Fibroblast of skin of scalp (primary cell): ENCODE results near the gene XPNPEP1.
A peak's percentile ranks its signal among the peaks of the same experiment; 100 is the strongest.

Experiments
- DNase-seq: peaks from one replicate; pipeline ENCODE4 v3.0.0-alpha.2; 2013

XPNPEP1 gene

GRCh38 chr10:109862738-109863137 is 60.6 kb downstream of the XPNPEP1 start:
- no peak for DNase-seq

DNA sequence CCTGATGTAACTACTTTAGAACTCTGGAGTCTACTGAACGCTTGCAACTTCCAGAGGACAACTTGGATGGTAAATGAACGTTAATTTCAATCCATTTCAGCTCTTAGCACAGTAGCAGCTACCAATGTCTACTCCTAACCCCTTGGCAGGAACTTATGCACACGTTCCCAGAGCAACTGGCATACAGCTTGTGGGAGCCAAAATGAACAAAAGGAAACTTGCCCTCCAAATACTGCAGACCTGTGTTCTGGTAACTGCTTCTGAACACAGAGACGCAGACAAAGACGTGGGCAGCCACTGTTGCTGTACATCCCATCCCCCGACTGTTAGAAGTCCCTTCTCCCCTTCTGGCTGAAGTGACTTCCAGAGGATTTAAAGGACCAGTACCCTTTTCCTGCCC is 61.3 kb downstream of the XPNPEP1 start:
- DNase-seq = no peak

GRCh38 chr10:109861081-109861480 is 62.2 kb downstream of the XPNPEP1 start:
- DNase-seq = no peak

DNA sequence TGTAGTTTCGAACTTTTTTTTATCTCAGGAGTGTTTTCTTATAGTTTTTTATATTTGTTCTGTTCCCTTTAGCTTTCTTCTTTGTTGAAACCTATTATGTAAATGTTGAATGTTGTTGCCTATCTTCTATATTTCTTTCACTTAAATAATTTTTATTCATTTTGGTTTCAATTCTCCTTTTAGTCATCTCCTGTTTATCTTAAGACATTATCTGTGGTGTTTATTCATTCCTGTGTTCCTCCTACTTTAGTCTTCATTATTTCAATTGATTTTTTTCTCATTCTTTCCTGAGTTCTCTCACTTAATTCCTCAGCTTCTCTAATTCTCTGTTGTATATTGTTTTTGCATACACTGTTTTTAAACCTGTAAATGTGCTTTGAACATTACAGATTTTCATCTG is 64.1 kb downstream of the XPNPEP1 start:
- DNase-seq = no peak

DNA sequence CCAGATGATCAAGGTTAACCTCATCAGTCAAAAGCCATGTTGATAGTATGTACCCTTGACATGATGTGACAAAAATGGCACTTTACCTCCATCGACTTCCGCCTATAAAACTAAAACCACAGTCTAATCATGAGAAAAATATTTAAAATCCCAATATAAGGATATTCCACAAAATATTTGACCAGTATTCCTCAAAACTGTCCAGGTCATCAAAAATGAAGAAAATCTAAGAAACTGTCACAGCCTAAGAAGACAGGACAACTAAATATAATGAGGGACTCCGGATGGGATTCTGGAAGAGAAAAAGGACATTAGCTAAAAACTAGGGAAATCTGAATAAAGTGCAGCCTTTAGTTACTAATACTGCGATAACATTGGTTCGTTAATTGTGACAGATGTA is 67.6 kb downstream of the XPNPEP1 start:
- DNase-seq = no peak

DNA sequence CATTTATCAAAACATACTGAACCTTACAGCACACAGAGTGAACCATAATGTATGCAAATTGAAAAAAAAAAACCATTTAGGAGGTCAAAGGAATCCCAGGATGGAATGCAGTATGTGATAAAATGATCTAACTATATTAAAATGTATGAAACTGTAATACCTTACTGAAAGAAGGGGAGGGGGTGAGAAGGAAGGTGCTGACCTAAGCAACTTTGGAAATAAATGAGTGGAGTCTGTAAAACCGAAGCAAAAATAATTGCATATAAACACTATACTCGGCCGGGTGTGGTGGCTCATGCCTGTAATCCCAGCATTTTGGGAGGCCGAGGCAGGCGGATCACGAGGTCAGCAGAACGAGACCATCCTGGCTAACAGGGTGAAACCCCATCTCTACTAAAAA is 69.4 kb downstream of the XPNPEP1 start:
- DNase-seq = no peak

DNA sequence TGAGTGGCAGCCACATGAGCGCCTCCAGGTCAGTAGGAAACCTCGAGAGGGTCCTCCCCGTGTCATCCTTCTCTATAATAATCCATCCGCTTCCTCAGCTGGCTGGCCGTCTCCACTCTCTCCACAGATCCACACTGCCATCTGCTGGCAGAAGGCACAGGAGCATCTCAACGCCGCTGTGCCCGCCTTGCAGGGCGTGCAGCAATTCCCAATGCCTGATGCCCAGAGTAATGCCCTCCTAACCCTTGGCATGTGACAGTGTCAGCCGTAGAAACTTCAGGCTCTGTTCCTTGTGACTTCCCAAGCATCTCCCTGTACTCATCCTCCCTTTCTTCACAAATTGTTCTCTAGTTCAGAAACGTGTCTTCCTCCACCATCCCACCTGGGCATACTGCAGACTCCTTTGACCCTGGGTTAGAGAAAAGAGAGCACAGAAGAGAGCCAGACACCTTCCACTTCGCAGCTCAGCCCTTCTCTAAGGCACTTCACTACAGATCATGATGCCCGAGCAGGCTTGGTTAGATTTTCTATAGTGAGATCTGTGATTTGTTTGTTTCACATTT is 70.8 kb downstream of the XPNPEP1 start:
- DNase-seq = peak; percentile 68

DNA sequence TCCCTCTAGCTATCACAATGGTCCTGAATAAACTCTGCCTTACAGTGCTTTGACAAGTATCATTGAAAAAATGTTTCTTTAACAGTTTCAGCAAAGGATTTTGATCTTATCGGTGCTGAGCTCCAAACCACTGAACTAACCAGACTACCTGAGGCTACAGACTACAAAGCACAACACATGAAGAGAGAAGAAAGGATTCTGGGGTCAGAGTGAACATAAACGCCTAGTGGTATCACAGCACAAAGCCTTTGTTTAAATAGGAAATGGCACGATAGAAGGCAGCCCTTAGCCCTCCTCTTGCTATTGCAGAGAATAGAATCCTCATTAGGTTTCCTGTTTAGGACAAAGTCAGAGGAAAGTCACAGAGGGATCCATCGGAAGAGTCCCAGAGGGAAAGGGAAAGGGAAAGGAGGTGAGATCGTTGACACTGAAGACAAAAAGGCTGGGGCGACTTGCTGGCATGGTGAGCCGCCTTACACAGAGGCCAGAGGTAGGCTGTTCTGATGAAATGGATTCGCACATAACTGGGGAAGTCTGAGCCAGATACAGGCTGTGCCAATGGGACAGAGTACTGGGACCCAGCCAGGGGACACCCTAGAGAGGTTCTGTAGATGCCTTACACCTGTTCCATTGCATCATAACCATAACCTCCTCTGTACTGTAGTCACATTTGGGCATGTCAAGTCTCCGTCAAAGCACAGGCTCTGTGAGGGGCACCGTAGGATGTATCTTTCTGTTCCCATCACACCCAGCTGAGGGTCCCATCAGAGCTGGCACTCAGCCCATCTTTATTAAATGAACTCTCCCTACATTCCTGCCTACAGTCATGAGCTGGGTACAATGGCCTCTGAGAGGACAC is 71.5 kb downstream of the XPNPEP1 start:
- no peak for DNase-seq

GRCh38 chr10:109846832-109847231 is 76.5 kb downstream of the XPNPEP1 start:
- DNase-seq = no peak

DNA sequence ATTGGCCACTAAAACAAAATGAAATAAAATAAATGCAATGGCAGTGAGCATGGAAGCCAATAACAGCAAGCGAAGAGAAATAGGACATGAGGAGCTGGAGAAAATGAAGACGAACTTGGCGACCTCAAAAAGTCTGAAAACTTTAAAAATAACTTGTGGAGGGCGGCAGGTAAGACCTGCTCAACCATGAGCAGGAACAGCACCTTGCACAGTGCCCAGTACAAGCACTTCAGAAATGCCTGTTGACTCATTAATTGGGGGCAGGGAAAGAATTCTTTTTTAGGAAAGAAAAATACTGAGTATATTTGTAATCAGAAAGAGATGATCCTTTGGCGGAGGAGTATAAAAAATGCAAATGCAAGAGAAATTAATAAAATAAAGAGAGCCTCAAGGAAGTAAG is 78.0 kb downstream of the XPNPEP1 start:
- no peak for DNase-seq

GRCh38 chr10:109838592-109839244 is 84.6 kb downstream of the XPNPEP1 start:
- DNase-seq = no peak

- DNase-seq = no peak
Observed at GRCh38 chr10:109837384-109837783, 85.9 kb downstream of the XPNPEP1 start.

DNA sequence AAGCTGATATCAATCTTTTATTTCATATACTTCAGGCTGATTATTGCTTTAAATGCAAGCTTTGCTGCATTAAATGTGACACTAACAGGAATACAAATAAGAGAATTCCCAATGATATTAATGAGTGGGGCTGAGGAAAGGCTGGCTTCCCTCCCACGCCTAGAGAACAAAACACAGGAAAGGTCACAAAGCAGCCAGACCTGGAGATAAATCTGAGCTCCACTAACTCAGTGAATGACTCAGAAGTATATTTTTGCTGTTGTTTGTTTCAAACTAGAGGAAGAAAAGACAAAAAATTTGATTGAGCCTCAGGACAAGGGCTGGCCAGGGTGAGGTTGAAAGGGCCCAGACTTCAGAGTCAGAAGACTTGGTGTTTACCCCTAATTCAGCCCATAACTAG is 88.1 kb downstream of the XPNPEP1 start:
- DNase-seq = no peak

- DNase-seq = no peak
Observed at GRCh38 chr10:109831846-109832245, 91.5 kb downstream of the XPNPEP1 start.

GRCh38 chr10:109824206-109824605 is 99.1 kb downstream of the XPNPEP1 start:
- DNase-seq = no peak

GRCh38 chr10:109823196-109823595 is 100.1 kb downstream of the XPNPEP1 start:
- peak; percentile 1 for DNase-seq

GRCh38 chr10:109821672-109822071 is 101.6 kb downstream of the XPNPEP1 start:
- DNase-seq = no peak

DNA sequence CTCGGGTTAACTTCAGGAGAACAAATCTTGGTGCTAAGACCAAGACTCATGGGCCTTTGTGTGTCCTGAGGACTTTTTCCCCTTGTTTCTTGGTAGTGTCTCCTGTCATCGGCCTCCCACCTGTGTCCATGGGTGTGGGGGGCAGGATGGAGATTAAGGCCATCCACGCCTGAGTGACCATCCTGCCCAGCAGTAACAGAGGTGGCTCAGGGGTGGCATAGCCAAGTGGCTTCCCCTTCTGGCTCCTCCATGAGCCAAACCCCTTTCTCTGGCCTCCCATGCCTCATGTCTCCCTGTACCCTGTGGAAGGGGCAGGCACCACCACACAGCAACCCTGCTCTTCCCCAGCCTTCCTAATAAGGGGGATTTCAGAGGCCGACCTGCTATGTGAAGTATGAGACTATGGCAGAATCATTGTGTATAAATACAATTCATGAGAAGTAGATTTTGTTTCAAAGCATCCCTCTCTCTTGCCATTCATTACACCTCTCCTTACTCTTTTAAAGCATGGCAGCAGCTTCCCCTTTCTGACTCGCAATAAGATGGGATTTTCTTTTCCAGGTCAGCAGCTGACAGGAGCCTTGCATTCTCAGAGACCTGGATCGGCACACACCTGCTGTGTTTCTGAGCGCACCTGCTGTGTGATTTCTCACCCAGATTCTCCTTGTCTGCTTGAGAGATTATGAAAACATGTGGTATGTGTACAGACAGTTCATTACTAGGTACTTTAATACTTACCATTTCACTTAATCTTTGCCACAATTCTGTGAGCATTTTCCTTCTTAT is 102.5 kb downstream of the XPNPEP1 start:
- no peak for DNase-seq

DNA sequence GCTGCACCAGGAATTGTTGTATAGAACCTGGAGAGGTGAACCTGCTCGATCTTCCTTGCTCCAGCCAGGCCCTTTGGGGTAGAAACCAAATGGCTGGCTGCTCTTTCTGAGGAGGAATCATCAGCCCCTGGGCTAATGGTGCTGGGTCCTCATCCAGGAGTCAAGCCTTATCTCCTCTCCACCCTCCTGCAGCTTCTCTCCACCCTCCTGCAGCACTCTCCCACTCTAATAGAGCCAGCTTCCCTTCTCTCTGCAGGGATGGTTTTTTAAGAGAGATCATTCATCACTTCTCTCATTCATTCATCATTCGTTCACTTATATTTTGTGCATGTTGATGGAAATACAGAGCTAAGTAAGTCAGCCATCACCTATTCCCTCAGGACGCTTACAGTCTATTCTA is 103.5 kb downstream of the XPNPEP1 start:
- DNase-seq = no peak
